ENCODE data around the gene TMEM242.

The TMEM242 gene

DNA sequence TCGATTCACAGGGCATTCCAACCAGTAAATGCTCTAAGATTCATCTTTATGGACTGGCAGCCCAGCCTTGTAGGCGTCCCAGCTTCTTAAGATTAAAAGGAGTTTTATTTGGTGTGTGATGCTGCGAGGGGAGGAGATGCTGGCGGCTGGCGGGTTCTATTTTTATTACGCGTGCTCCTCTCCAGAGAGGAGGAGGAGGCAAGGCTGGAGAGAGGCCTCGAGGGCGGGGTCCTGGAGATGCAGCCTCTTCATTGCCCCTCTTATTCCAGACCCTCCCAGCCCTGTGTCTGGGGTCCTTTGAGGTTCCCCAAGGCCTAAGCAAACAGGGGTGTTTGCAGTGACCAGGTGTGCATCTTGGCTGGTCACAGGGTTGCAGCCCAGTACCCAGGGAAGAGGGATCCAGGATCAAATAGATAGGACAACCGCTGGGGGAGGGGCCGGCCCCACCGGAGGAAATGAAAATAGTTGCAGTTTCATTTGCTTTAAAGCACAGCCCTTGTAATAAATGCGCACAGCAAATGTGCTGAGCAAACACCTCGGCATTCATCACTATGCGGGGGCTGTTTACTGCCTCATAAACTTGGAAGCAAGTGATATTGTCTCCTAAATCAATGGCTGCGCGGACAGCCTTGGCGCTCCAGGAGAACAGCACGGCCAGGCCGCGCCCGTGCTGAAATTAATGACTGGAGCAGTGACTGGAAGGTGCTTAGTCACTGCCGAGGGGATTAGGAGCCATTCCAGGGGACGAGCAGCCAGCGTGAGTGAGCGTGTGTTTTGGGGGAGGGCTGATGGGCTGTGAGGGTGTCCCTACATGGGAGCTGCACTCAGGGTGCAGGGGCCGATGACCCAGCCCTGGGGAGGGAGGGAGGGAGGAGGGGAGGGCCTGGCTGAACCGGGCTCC lies 83.0 kb downstream of the TMEM242 start:
- Histone ChIP-seq H3K27me3 (ENCODE audit: control insufficient read depth, low read length) (peaks cover 56% of the 10 kb centered on the region), H3K27ac (ENCODE audit: low read depth, low read length) (no peak overlapping the region), H3K79me2 (ENCODE audit: control insufficient read depth, low read length) (no peaks in the 10 kb centered on the region), H3K4me3 (ENCODE audit: low read length) (no peak overlapping the region), H3K9me2 (replicated peaks; ENCODE audit: control insufficient read depth, low read length) (no peaks in the 10 kb centered on the region), H3K36me3 (ENCODE audit: control insufficient read depth, low read length) (no peaks in the 10 kb centered on the region), H3K4me2 (ENCODE audit: low read length) (no peak overlapping the region), H4K20me1 (ENCODE audit: control insufficient read depth, insufficient read depth, low read depth, low read length) (no peaks in the 10 kb centered on the region), H3K9me3 (ENCODE audit: control insufficient read depth, insufficient read depth, low read length) (no peaks in the 10 kb centered on the region), H3K4me1 (ENCODE audit: control insufficient read depth, low read length) (no peaks in the 10 kb centered on the region), H3F3A (ENCODE audit: control insufficient read depth, insufficient read depth) (no peaks in the 10 kb centered on the region)
- TF ChIP-seq EZH2phosphoT487 (IDR thresholded peaks at IDR 0.05; ENCODE audit: borderline replicate concordance, low read length) = no peak
- TF ChIP-seq, protein P1, sequence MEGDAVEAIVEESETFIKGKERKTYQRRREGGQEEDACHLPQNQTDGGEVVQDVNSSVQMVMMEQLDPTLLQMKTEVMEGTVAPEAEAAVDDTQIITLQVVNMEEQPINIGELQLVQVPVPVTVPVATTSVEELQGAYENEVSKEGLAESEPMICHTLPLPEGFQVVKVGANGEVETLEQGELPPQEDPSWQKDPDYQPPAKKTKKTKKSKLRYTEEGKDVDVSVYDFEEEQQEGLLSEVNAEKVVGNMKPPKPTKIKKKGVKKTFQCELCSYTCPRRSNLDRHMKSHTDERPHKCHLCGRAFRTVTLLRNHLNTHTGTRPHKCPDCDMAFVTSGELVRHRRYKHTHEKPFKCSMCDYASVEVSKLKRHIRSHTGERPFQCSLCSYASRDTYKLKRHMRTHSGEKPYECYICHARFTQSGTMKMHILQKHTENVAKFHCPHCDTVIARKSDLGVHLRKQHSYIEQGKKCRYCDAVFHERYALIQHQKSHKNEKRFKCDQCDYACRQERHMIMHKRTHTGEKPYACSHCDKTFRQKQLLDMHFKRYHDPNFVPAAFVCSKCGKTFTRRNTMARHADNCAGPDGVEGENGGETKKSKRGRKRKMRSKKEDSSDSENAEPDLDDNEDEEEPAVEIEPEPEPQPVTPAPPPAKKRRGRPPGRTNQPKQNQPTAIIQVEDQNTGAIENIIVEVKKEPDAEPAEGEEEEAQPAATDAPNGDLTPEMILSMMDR (IDR thresholded peaks at IDR 0.05; ENCODE audit: low read depth, low read length, poor library complexity, severe bottlenecking) = no peak

- H3K36me3 ChIP-seq (ENCODE audit: control insufficient read depth, low read length) = no peaks in the 10 kb centered on the region
- no peaks in the 10 kb centered on the region for H3K79me2 ChIP-seq (ENCODE audit: control insufficient read depth, low read length)
- peaks cover 57% of the 10 kb centered on the region for H3K27me3 ChIP-seq (ENCODE audit: control insufficient read depth, low read length)
- no peaks in the 10 kb centered on the region for H4K20me1 ChIP-seq (ENCODE audit: control insufficient read depth, insufficient read depth, low read depth, low read length)
- no peak overlapping the region for H3K27ac ChIP-seq (ENCODE audit: low read depth, low read length)
- no peaks in the 10 kb centered on the region for H3K9me2 ChIP-seq (replicated peaks; ENCODE audit: control insufficient read depth, low read length)
- TF ChIP-seq, protein P1 (IDR thresholded peaks at IDR 0.05; ENCODE audit: low read depth, low read length, poor library complexity, severe bottlenecking) = no peak
- no peak for TF ChIP-seq EZH2phosphoT487 (IDR thresholded peaks at IDR 0.05; ENCODE audit: borderline replicate concordance, low read length)
- H3F3A ChIP-seq (ENCODE audit: control insufficient read depth, insufficient read depth) = no peaks in the 10 kb centered on the region
- H3K4me3 ChIP-seq (ENCODE audit: low read length) = no peak overlapping the region
- H3K4me1 ChIP-seq (ENCODE audit: control insufficient read depth, low read length) = no peaks in the 10 kb centered on the region
- H3K9me3 ChIP-seq (ENCODE audit: control insufficient read depth, insufficient read depth, low read length) = no peaks in the 10 kb centered on the region
- H3K4me2 ChIP-seq (ENCODE audit: low read length) = no peak overlapping the region
Observed at GRCh38 chr6:157239671-157240058, 83.7 kb downstream of the TMEM242 start.

All from DOHH2 (cell line).